Heart left ventricle (tissue), 16 donors: ENCODE measurements around the gene AFAP1. TPM values are rescaled to one million over a fixed set of nuclear protein-coding genes. Genes with fewer than 3 reads are reported as not detected.

Source experiments
- ATAC-seq, 4 donors: fragments of 200-7000 bp; cut with Tn5 transposase; one replicate each; pipeline ENCODE4 v1.9.1; 2020 to 2022; ENCODE audit warnings: moderate library complexity in 4 of 4, mild to moderate bottlenecking in 3 of 4, moderate number of reproducible peaks in 1 of 4
- DNase-seq, 5 donors: peaks; one replicate each; pipeline ENCODE4 v3.0.0-alpha.2; 2020
- H3K27ac ChIP-seq, 12 donors: fragments of 200-600 bp; sonication (generic) in 4 of 12; one replicate each; pipeline versions ENCODE4 v1.5.0 to v1.8.0; 2016 to 2022; ENCODE audit warnings: mild to moderate bottlenecking in 2 of 12
- H3K27me3 ChIP-seq, 9 donors: fragments of 200-600 bp; sonication (generic) in 2 of 9; one replicate each; pipeline versions ENCODE4 v1.5.1 to v1.8.0; 2016 to 2022; ENCODE audit warnings: mild to moderate bottlenecking in 3 of 9
- H3K36me3 ChIP-seq, 9 donors: fragments of 200-600 bp; sonication (generic) in 2 of 9; one replicate each; pipeline versions ENCODE4 v1.5.0 to v1.8.0; 2018 to 2022; ENCODE audit warnings: mild to moderate bottlenecking in 2 of 9
- H3K4me1 ChIP-seq, 12 donors: fragments of 200-600 bp; sonication (generic) in 4 of 12; one replicate each; pipeline versions ENCODE4 v1.5.0 to v1.8.0; 2016 to 2022; ENCODE audit warnings: mild to moderate bottlenecking in 3 of 12
- H3K4me3 ChIP-seq, 12 donors: fragments of 200-600 bp; sonication (generic) in 4 of 12; one replicate each; pipeline versions ENCODE4 v1.5.0 to v1.8.0; 2017 to 2022; ENCODE audit warnings: mild to moderate bottlenecking in 9 of 12, moderate library complexity in 4 of 12
- H3K9me3 ChIP-seq, 12 donors: fragments of 200-600 bp; sonication (generic) in 4 of 12; one replicate each; pipeline versions ENCODE4 v1.5.0 to v1.8.0; 2016 to 2022; ENCODE audit warnings: mild to moderate bottlenecking in 1 of 12
- CTCF ChIP-seq, 12 donors: fragments of 200-600 bp; sonication (generic) in 4 of 12; IDR thresholded peaks; one replicate each; pipeline versions ENCODE4 v1.5.0 to v1.8.0; 2018 to 2022; ENCODE audit warnings: antibody characterized with exemption in 12 of 12, mild to moderate bottlenecking in 5 of 12
- POLR2A ChIP-seq, 2 donors: fragments of 450-650 bp; IDR thresholded peaks; one replicate each; pipeline ENCODE4 v1.6.1; 2017; ENCODE audit warnings: antibody characterized with exemption in 2 of 2, mild to moderate bottlenecking in 2 of 2, moderate library complexity in 2 of 2
- WGBS, 4 donors: extraction: QIAGEN DNeasy Blood & Tissue Kit in 2 of 4; methylation state at CpG; one replicate each; pipeline versions ENCODE4 v1.1.5 to v1.1.7; 2013 to 2018; 5-methylcytosine and 5-hydroxymethylcytosine counted together
- intact Hi-C, 10 donors: fragments of 100-400 bp; cut with DNase I; formaldehyde crosslinking; loops; one replicate each; pipeline versions ENCODE4 v1.11.1 to v1.14.2; 2022
- polyA plus RNA-seq, 2 donors: library from polyadenylated mRNA; stranded (reverse); fragments of 200-250 nt; gene quantifications; one replicate each; pipeline ENCODE4 v1.2.3, GENCODE V29; 2013
- total RNA-seq, 9 donors: library from RNA; depleted of rRNA in 2 of 9; stranded (reverse); fragments of >200 nt in 2 of 9; fragmentation: NEBNext Ultra II Directional in 3 of 9; extraction: Animal tissue kit (Norgen Biotek cat#: 25700) in 3 of 9; gene quantifications; one replicate each; pipeline versions ENCODE4 v1.1.0 to v1.2.4, GENCODE V29; 2016 to 2023
- donor health status: ischemic (EF 13 %, LVEDD 7.1; RV severe dilation, severe dysfunction).
- donor health status: healthy with polysubstance abuse.
- donor health status: DM: no; HTN: yes; CAD: no.
- donor health status: DM: no; HTN: no; CAD: no.
- donor health status: ischemic (EF 25% LVEDD 6.9; RV normal size, moderate dysfunction).
- donor health status: ischemic (EF 25% LVEDD 5.7; RV mildly dilated, moderate dysfunction).
- donor health status: healthy.
- donor health status: DM: yes; HTN: yes; CAD: no.
- donor health status: ischemic (EF 35%, LVEDD 5.7; RV mildly dilated, moderate dysfunction).
- donor health status: nonischemic (EF 11% LVEDD 7.7; RV severe dilation, severe dysfunction).
- donor health status: DM: yes; HTN: yes; CAD: no.
- donor health status: PGD.
- donor health status: ischemic (EF 29% LVEDD 5.4; RV normal size, mild dysfunction).
- donor health status: nonischemic (EF 23%, LVEDD 6.1; RV moderate dilation, normal function).

Gene AFAP1
- total and polyA plus RNA-seq, 11 donors = 2.0 to 18.0 (median 7.0) TPM

GRCh38 chr4:7732263-7732662, 207.4 kb downstream of the AFAP1 start:
- no peaks in the 10 kb centered on the region for H3K4me1 ChIP-seq
- 91 to 95% (median 92%) methylated on average over 9 of the region's 9 CpGs for WGBS, 4 donors
- no peak overlapping the region for H3K27ac ChIP-seq
- H3K27me3 ChIP-seq = no peaks in the 10 kb centered on the region
- DNase-seq (peak in 1 of 5 donors; percentile 42), ATAC-seq (no peak)
- no peaks in the 10 kb centered on the region for H3K36me3 ChIP-seq
- TF ChIP-seq CTCF (IDR thresholded peaks at IDR 0.05) (no peak), POLR2A (IDR thresholded peaks at IDR 0.05) (no peak)
- intact Hi-C loops = no loop called here
- no peak overlapping the region for H3K4me3 ChIP-seq
- H3K9me3 ChIP-seq = no peaks in the 10 kb centered on the region

GRCh38 chr4:7731437-7731836, 208.2 kb downstream of the AFAP1 start:
- H3K4me1 ChIP-seq = no peaks in the 10 kb centered on the region
- DNase-seq (no peak), ATAC-seq (no peak)
- H3K27me3 ChIP-seq = no peaks in the 10 kb centered on the region
- no peak for TF ChIP-seq CTCF (IDR thresholded peaks at IDR 0.05)
- H3K27ac ChIP-seq = no peak overlapping the region
- H3K4me3 ChIP-seq = no peak overlapping the region
- intact Hi-C loops = no loop called here
- H3K36me3 ChIP-seq = no peaks in the 10 kb centered on the region
- H3K9me3 ChIP-seq = no peaks in the 10 kb centered on the region
- WGBS, 4 donors = 83 to 90% (median 87%) methylated on average over 4 of the region's 4 CpGs

- Histone ChIP-seq H3K27ac (no peak overlapping the region), H3K9me3 (no peaks in the 10 kb centered on the region), H3K36me3 (no peaks in the 10 kb centered on the region), H3K4me1 (no peaks in the 10 kb centered on the region), H3K27me3 (no peaks in the 10 kb centered on the region), H3K4me3 (no peak overlapping the region)
- WGBS, 4 donors = 88 to 100% (median 99%) methylated on average over 1 of the region's 1 CpG
- intact Hi-C loops = loop anchor here in 2 of 10 donors (10.0 kb wide), 1 partner anchor 423 kb away; no protein-coding TSS in a partner anchor
- TF ChIP-seq CTCF (IDR thresholded peaks at IDR 0.05) (no peak), POLR2A (IDR thresholded peaks at IDR 0.05) (no peak)
- DNase-seq (no peak), ATAC-seq (no peak)
These were observed 211.9 kb downstream of the AFAP1 start for GRCh38 chr4:7727749-7728148.

GRCh38 chr4:7726665-7727413, 212.8 kb downstream of the AFAP1 start:
- DNase-seq (peak in 1 of 5 donors; percentile 35), ATAC-seq (no peak)
- H3K4me3 ChIP-seq = no peak overlapping the region
- no peaks in the 10 kb centered on the region for H3K27me3 ChIP-seq
- no peaks in the 10 kb centered on the region for H3K9me3 ChIP-seq
- no peak overlapping the region for H3K27ac ChIP-seq
- TF ChIP-seq POLR2A (IDR thresholded peaks at IDR 0.05) (no peak), CTCF (IDR thresholded peaks at IDR 0.05) (no peak)
- intact Hi-C loops = loop anchor here in 2 of 10 donors (10.0 kb wide), 1 partner anchor 422 kb away; no protein-coding TSS in a partner anchor
- H3K4me1 ChIP-seq = no peaks in the 10 kb centered on the region
- WGBS, 4 donors = 82 to 87% (median 85%) methylated on average over 21 to 22 of the region's 22 CpGs
- no peaks in the 10 kb centered on the region for H3K36me3 ChIP-seq
